SKM-1 (cell line): ENCODE measurements around the gene DOCK4.

Experiments
- DNase-seq: peaks from one replicate; lab custom pipeline; 2025; ENCODE audit not compliant: unreplicated experiment; lab: John Stamatoyannopoulos, UW

The DOCK4 gene

DNA sequence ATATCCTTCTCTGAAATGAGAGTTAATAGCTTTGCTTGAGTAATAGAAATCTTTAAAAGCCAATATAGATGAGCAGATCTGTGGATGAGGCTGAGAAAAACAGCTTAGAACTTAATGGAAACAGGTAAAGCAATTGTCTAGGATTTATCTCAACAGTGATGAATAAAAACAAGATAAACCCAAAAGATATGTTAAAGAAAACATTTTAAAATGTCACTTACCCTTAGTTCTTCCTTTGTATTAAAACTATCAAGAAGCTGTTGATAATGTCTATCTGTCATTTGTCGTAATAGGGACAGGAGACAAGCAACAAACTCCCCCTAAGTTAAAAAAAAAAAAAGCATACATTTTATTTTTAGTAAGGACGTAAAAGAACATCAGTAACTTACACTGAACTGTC lies 371.8 kb downstream of the DOCK4 start:
- DNase-seq = no peak

DNA sequence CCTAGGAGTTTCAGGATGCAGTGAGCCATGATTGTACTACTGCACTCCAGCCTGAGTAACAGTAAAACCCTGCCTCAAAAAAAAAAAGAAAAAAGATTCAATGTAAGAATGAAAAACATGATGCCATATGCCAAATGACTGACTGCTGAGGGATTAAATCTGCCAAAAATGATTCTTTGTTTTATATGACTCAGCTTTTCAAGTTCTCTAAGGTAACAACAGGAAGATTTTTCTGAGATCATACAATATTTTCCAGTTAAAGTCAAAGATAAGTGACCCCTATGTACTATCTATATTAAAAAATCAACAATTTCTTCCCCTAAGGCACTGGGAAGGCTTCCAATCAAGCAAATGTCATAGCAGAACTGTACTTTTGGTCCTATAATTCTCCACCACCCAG lies 372.7 kb downstream of the DOCK4 start:
- no peak for DNase-seq

DNA sequence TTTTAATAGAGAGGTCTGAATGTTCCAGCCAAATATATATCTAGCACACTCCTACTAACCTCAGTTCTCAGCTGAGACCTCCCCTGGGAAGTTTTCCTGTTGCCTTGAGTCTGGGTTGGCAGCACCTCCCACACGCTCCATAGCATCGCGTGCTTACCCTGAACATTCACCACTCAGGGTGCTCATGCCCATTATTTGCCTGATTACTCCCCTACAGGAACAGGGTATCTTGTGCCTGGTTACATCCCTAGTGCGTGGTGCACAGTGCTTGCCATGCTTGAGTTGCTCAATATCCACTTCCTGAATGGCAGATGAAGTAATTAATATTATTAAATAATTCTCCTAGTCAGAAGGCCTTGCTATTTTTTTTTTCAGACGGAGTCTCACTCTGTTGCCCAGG lies 374.0 kb downstream of the DOCK4 start:
- DNase-seq = no peak

DNA sequence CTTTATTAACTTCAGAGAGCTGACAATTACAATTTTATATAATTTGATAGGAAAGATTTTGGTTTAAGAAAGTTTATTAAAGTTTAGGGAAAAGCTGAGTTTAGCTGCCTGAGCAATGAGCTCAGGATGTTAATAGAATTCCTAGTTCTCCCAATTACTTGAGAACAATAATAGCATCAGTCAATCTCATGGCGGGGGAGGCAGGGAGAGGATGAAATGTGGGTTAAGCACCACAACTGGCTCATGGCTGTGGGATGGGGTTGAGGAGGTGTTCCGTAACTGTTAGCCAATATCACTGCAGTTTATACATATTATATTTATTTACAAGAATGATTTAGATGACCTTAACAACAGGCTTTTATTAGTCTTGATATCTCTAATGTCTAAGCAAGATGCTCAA lies 377.0 kb downstream of the DOCK4 start:
- DNase-seq = no peak

DNA sequence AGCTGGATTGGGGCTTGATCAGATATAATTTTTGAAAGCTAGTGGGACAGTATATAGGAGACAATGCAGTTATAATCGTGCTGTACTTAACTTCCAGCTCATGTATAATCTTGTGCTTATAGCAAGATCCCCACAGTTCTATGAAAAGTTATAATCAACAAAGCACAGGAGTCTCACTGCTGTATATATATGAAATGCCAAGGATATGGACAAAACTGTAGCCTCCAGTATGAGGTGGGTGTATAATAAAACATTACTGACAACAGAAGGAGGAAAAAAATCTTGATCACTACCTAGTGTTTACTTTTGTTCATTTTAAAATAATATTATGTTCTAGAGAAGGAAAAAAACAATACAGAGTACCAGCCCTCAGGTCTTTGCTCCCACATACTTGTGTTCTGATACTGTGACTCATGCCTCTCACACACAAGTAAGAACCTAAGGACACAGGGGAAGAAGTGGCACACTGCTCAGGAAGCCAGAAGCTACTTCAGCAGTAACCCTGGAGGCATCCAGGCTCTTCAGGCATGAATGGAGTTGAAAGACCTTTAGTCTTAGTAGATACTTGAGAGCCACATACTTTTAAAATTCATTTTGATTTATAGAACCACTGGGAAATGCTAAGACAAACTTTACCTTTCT lies 378.2 kb downstream of the DOCK4 start:
- DNase-seq = no peak

DNA sequence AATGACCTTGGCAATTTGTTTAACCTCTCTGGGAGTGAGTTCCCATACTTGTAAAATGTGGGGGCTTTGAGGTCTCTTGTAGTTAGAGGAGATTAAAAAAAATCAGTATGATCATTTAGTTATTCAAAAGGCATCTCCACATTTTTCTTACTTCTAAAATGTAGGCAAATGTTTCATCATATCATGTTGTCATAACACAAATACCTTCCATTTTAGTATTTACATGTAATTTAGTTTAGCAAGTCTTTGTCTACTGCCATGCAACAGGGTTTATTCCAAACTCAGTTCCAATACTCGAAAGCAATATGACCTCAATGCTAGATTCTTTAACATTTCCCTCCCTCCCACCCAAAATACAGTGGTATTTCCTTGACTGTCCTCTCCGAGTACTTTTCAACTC lies 381.2 kb downstream of the DOCK4 start:
- no peak for DNase-seq

DNA sequence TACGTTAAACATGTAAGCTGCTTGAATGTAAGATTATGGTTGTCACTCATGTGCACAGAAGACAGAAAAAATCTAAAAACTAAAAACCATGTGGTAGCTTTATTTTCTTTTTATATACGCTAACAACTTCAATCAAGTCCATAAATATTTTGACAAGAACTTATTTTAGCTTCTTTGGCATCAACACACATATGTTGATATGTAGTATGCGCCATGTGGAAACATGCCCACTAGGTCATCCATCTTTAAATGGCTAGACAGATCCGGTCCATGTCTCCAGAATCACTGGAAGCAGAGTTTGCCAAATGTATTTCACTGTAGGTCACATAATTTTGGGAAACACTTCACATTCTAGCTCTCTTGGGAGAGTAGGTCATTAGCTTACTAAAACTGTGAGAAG lies 382.4 kb downstream of the DOCK4 start:
- DNase-seq = no peak

DNA sequence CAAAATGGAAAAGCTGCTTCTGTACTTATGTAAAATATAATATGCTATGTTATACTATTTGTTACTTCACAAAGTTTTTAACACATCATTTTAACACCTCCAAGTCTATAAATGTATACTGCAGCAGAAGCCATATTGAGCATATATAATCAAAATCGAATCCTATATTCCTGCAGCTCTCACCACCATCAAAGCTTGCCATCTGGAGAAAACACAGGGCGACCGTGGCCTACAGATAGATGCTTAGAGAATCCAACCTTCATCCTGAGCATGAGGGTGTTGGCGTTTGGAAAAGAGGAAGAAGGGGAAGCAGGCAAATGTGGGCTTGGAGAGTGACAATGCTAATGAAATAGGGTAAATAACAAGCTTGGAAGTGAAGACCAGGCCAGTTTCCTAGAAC lies 385.2 kb downstream of the DOCK4 start:
- no peak for DNase-seq

DNA sequence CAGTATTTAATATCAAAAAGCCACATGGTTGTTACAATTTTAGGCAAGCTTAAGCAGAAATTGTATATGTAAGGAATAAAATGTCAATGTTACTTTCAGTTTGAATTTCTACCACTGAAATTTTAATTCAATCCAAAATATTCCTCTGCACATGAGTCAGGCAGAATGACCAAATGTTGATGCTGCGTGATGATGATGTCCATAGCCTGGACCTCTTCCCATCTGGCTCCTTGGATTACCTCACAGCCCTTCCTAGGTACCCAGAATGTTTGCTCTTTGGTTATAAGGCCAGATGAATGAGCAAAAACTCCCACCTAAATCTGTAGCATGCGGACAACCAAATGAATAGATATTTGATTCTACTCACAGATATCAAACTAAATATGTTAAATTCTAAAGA lies 385.6 kb downstream of the DOCK4 start:
- DNase-seq = no peak

DNA sequence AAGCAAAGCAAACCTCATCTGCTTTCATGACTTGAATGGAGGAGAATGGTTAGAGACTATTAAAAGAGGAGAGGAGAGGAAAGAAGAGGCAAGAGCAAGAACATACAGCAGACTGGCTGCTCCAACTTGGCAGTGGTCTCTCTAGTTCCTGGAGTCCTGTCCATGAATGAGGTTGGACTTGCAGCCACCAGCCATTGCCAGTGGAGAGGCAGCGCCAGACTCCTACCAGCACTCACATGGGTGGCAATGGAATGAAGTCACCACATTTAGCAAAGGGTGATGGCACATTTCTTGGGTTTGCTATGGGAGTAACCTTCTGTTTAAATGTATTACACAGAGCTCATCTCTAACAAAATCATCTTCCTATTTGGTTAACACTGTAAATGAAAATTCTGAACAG lies 386.1 kb downstream of the DOCK4 start:
- DNase-seq = no peak

DNA sequence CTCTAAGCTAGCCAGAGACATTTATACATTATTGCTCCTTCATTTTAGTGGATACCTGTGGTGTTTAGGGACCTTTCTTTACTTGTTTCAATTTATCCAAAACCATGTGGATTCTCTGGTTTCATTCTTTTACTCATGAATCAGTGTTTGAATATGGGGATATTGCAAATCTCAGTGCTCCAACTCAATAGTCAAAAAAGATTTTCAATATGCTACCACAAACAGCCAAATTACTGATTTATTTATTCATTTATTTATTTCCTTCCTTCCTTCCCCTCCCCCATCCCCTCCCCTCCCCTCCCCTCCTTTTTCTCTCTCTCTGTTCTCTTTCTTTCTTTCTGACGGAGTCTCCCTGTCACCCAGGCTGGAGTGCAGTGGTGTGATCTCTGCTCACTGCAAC lies 390.8 kb downstream of the DOCK4 start:
- DNase-seq = no peak

DNA sequence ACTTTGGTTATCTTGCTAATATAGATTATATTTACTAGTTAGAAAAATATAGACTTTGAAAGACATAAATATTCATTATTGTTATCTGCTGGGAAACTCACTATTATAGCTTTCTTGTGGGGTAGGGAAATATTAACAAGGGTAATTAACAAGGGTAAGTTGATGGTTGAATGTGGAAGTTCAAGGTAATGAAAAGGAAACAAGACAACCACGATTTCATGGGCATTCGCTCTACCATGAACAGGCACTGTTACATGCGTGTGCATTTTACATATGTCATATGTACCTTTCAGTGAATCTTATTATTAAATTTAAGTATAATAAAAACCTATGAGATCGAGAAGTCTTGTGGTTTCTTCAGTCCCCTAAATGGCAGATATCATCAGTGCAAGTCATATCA lies 392.9 kb downstream of the DOCK4 start:
- no peak for DNase-seq

DNA sequence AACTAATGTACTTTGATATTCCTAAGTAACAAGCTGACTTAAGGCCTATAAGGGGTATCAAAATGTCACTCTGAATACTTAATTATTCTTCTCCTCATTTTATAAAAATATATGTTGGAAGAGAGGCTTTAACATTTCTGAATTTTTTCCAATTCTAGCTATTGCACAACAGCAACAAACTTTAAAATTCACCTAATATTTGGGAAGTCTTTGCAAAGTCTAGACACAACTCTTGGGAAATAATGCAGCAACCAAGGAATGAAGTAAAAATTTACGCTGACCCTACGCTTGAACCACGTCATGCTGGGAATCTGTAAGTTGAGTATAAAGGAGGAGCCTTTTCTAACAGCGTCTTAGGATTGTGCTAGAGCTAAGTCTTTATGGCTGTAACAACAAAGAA lies 400.0 kb downstream of the DOCK4 start:
- DNase-seq = no peak

DNA sequence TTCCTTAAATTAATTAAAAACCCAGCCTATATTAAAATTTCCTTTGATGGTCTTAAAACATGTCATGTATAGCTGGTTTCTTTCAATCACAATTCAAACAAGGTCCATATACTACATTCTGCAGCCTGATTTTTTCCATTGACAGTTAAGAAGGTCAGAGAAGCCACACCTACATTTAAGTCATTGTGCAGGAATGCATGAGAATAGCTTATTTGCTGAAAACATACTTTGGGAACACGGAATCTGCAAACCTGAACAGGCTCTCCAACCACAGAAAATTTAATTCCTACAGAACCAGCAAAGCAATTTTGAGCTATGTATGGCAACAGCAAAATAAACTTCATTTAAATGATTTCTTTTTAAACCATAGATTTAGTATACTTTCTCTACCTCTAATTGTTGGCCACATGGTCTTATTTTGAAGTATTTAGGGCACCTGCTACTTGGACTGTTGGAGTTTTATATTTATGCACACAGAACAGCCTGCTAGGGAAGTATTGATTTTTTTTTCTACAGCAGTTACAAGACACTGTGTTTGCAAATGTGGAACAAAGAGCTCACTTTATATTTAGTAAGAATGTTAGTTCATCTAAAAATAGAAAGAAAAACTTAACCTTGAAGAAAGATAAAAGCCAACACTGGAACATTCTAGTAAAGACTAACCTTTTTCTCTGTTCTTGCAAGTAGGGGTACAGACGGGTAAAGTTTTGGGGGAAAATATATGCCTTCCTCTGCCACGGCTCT lies 403.0 kb downstream of the DOCK4 start:
- no peak for DNase-seq

DNA sequence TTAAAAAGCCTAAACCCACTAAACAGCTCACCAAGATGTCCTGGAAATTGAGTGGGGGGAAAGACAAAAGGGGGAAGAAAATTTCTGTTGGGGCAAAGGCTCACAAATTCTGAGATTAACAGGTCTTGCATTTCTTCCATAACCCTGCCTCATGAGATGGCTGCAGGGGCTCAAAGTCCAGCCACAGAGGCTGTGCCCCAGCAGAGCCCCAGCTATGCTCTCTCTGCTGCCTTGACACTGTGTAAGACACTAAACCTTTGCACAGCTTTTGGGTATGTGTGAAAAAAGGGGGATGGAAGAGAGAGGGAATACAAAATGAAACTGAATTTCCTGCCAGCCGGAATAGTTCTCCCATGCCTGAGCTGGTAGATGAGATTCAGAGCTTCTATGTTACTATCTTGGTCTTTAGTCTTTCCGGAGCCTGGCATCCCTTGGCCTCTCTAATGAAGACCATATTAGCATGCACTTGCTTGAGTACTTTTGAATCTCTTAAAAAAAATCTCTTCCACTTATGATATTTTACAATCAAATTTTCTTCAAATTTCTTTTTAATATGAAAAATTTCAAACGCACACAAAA lies 403.9 kb downstream of the DOCK4 start:
- DNase-seq = no peak

DNA sequence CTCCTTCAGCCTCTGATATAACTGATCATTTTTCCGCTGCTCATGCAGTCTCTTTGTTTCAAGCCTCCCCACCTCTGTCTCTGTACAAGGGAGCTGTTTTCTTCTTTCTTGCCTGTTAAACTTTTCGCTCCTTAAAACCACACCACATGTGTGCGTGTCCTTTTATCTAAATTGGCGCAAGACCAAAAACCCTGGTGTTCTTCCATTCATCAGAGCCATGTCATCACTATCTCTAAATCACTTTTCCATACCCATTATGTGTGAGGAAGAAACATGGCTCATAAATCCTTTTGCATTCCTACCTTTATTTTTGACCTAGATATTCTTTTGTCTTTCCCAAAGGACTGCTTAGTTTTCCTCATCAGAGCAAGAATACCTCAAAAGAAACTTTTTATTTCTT lies 404.9 kb downstream of the DOCK4 start:
- DNase-seq = no peak

DNA sequence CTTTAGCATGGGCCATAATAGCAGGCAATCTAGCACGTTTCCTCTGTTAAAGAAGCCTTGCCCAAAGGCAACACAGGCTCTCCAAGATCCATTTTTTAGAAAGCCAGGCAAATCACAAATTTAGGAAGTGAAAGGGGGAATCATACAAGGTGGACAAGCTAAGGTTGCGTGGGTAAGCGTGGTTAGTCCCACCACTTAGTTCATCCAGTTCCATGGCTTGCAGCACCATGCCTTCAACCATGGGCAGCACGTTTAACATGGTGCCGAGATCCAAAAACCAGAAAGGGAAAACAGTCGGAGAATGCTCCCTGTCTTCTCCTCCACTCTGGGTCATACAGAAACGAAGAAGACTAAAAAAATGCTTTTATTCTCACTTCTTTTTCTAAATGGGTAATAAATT lies 409.5 kb downstream of the DOCK4 start:
- no peak for DNase-seq

DNA sequence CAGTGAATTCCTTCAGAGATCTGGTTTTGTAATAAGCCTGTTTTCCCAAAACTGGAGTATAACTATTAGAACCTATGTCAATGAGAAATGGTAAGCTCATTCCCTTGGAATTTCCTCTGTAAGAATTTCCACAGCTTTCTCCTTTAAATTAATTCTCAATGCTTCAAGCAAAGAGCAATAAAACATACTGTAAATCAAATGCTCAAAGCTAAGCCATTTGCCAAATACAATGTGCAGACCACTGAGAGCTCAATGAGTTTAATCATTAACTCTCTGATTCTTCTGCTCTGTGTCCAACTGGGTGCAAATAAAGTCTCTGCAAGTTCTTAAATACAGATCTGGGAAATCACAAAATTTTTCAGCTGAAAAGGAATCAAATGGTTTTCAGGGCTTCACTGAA lies 416.3 kb downstream of the DOCK4 start:
- no peak for DNase-seq

DNA sequence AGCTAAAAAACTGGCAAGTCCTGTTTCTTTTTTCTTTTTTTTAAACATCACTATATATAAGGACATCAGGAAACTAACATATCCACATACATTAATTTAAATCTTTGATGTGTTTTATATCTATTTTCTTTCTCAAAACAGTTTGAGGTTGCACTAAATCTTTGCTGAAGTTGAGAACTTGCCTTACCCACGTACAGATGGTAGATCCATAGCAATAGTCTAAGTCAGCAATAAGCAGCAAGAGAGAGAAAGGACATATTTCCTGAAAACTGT lies 417.2 kb downstream of the DOCK4 start:
- DNase-seq = no peak

DNA sequence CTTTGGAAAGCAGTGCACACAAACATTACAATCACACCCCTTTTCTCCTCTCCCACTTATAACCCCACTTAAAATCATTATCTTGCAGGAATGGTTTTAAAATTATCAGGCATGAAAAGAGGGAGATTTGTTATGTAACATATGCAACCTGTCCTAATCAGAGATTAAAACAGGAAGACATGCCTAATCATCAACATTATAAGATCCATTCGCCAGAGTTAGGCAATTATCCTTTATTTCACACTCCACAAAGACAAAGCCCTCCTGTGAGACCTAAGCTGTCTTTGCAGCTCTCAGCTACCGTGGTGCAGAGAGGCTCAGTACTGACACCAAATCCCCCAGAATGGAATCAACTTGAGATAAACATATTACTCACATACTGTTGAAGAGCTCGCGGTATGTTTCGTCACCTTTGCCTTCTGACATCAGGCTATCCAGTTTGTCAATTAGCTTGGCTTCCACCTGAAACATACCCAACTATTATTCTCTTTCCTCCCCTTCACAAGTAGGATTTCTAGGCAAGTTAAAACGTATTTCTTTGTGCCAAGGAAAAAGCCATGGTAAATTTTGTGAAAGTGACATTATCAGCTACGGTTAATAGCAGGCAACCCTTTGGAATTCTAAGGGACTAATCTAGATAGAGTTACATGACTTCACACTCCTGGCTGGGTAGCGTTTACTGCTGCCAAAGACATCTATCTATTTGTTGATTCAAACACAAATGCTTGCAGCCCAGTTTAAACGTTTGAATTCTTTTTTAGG lies 417.7 kb downstream of the DOCK4 start:
- DNase-seq = no peak

DNA sequence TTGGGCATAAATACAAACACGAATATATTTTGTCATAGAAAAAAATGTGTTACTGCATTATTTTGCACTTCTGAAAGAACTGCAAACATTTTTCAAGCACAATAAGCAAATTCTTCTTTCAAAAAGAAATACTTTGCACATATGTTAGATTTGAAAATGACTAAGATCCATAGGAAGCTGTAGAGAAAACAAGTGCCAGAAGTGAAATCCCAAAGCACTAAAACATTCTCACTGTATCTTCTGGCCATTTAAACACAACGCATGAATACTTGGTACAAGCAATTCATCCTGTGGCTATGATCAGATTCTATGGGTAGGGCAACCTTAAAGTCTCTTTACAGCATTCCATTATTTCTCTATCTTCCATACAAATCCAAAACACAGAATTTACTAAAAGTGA lies 418.5 kb downstream of the DOCK4 start:
- no peak for DNase-seq

DNA sequence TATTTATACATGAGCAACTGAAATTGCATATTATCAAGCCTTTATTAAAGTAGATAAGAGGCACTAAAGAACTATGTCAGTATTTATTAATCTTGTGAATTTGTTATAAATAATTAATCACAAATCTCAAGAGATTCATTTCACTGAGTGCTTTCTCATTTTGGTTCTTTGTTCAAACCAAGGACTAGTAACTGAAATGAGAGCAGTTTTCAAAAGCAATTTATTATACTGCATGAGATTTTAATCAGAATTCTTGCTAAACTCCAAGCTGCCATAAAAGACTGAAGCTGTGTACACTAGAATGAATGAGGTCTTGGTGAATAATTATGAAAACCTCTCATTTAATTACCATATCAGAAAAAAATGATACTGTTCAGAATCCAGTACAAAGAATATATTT lies 419.1 kb downstream of the DOCK4 start:
- DNase-seq = no peak
